Muscle of back (tissue), 11 donors: ENCODE results near the gene SLAMF1. TPM values are rescaled to one million over a fixed set of nuclear protein-coding genes. Genes with fewer than 3 reads are reported as not detected.
"Not testable (repeated sequence)": the region's sequence is repeated elsewhere in the genome, so short reads cannot be mapped to it uniquely, and the experiment has no call there.

ENCODE experiments used
- DNase-seq, 3 donors: peaks; one replicate each; pipeline versions ENCODE4 v3.0.0 to v3.0.0-alpha.2; 2013
- polyA plus RNA-seq, 10 donors: library from polyadenylated mRNA; unstranded; fragments of 120-200 nt; gene quantifications; one replicate each; pipeline ENCODE4 v1.2.1, GENCODE V29; 2013; ENCODE audit not compliant: insufficient read length in 10 of 10

The SLAMF1 gene
- polyA plus RNA-seq, 10 donors = 0.08 to 2.5 (median 0.12) TPM; not detected in 6

- not testable (repeated sequence) for DNase-seq
These were observed 83.6 kb downstream of the SLAMF1 start for GRCh38 chr1:160563230-160563629.

GRCh38 chr1:160562745-160563144 lies 84.1 kb downstream of the SLAMF1 start:
- DNase-seq = not testable (repeated sequence)

GRCh38 chr1:160560806-160561205 lies 86.0 kb downstream of the SLAMF1 start:
- no peak for DNase-seq

- no peak for DNase-seq
These were observed 86.7 kb downstream of the SLAMF1 start for GRCh38 chr1:160560045-160560705.

GRCh38 chr1:160559437-160559836 lies 87.4 kb downstream of the SLAMF1 start:
- not testable (repeated sequence) for DNase-seq

- DNase-seq = no peak
These were observed 88.0 kb downstream of the SLAMF1 start for GRCh38 chr1:160558660-160559380.

Other genes starting within 250 kb of the SLAMF1 start
- gene VANGL2, start 246.5 kb downstream of the SLAMF1 start, polyA plus RNA-seq = 10 to 100 TPM in 3 of 10 donors, 1 to 10 TPM in 7; 7.5 to 18.7 (median 9.6) TPM
- gene SLAMF6, start 123.8 kb downstream of the SLAMF1 start, polyA plus RNA-seq = 1 to 10 TPM in 1 of 10 donors, under 1 TPM in 8, not detected in 1; 0.09 to 3.0 (median 0.15) TPM
- 1 to 10 TPM in 9 of 10 donors, under 1 TPM in 1; 0.71 to 3.8 (median 1.8) TPM for gene CD84, start 67.5 kb downstream of the SLAMF1 start, polyA plus RNA-seq
- gene CD48, start 64.8 kb upstream of the SLAMF1 start, polyA plus RNA-seq = 10 to 100 TPM in 1 of 10 donors, 1 to 10 TPM in 7, under 1 TPM in 2; 0.97 to 20.2 (median 1.8) TPM
- gene SLAMF7, start 92.2 kb upstream of the SLAMF1 start, polyA plus RNA-seq = under 1 TPM; 0.09 to 0.84 (median 0.38) TPM
- gene LY9, start 149.1 kb upstream of the SLAMF1 start, polyA plus RNA-seq = 1 to 10 TPM in 1 of 10 donors, under 1 TPM in 9; 0.04 to 5.1 (median 0.24) TPM
- under 1 TPM; 0.07 to 0.62 (median 0.34) TPM for gene CD244, start 215.8 kb upstream of the SLAMF1 start, polyA plus RNA-seq
- under 1 TPM in 4 of 10 donors, not detected in 6; 0.13 to 0.48 (median 0.41) TPM for gene ITLN1, start 238.1 kb upstream of the SLAMF1 start, polyA plus RNA-seq